Measurements from ENCODE around the gene GJA9.
"Not testable (repeated sequence)": the region's sequence is repeated elsewhere in the genome, so short reads cannot be mapped to it uniquely, and the experiment has no call there.

- TF ChIP-seq JUN (IDR thresholded peaks at IDR 0.05); CTCF (IDR thresholded peaks at IDR 0.05); HDAC2 (IDR thresholded peaks at IDR 0.05); RFX5 (IDR thresholded peaks at IDR 0.05); ZFP36 (IDR thresholded peaks at IDR 0.05; ENCODE audit: borderline replicate concordance, partially characterized antibody): not testable (repeated sequence)
Observed at GRCh38 chr1:38836316-38836715, 45.1 kb downstream of the GJA9 start.

Data from A549 (cell line).